NB4 (cell line): ENCODE results near the gene DMWD.

ENCODE experiments used
- CTCF ChIP-seq: IDR thresholded peaks from one replicate; pipeline ENCODE4 v1.5.1; 2012; ENCODE audit warnings: low read depth, low read length
- POLR2A ChIP-seq: IDR thresholded peaks from 2 replicates; pipeline ENCODE4 v1.6.1; 2011; ENCODE audit warnings: mild to moderate bottlenecking; ENCODE audit not compliant: insufficient read length; ENCODE audit errors: extremely low read depth

GRCh38 chr19:45794627-45795026 lies 2.0 kb upstream of the DMWD start:
- TF ChIP-seq CTCF (no peak), POLR2A (no peak)
